ENCODE results near the gene SCAMP2. TPM values are rescaled to one million over a fixed set of nuclear protein-coding genes. Genes with fewer than 3 reads are reported as not detected.

SCAMP2 gene
- total RNA-seq, 2 donors from 2014 or later = 62.1 to 84.5 TPM

- Histone ChIP-seq H3K36me3 (no peaks in the 10 kb centered on the region), H3K4me3 (no peak overlapping the region), H3K4me1 (ENCODE audit: control insufficient read depth in 1 of 2, low read depth in 2 of 2) (no peaks in the 10 kb centered on the region), H3K27ac (no peak overlapping the region), H3K9me3 (no peaks in the 10 kb centered on the region), H3K27me3 (replicated peaks; ENCODE audit: insufficient read depth) (no peaks in the 10 kb centered on the region)
- ATAC-seq (ENCODE audit: insufficient number of reproducible peaks, low FRiP score, low read depth) (no peak), DNase-seq (ENCODE audit: low spot score) (no peak)
- TF ChIP-seq CTCF (IDR thresholded peaks at IDR 0.05) = no peak
Measured at GRCh38 chr15:74832826-74833225, 40.3 kb downstream of the SCAMP2 start.

DNA sequence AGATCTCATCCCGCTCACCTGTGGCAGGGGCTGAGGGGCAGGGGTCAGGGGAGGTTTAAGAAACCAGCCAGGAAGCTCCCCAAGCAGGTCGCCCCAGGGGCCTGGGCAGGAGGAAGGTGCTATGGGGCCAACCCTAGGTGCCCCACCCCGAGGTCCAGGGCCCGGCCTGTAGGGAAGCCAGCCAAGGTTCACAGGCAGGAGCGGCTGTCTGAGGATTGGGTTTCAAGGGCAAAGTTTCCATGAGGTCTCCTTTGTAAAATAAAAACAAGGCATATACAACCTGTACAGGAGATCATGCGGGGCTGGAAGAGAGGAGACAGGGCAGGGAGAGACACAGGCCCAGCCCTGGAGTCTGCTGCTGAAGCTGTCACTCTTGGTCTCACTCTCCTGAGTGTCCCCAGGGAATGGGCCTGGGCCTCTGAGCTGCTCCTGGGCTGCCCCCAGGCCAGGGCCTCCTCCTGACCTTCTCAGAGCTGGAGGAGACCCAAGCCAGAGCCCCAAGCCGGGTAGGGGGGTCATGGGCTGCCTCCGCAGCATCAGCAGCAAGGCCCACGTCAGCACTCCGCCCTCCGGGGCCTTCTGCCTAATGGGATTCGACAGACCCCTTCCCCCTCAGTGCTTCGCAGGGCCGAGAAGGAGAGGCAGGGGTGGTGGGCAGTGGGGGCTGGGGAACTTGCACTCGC lies 41.2 kb downstream of the SCAMP2 start:
- Histone ChIP-seq H3K9me3 (no peaks in the 10 kb centered on the region), H3K4me1 (ENCODE audit: control insufficient read depth in 1 of 2, low read depth in 2 of 2) (no peaks in the 10 kb centered on the region), H3K27ac (no peak overlapping the region), H3K4me3 (no peak overlapping the region), H3K27me3 (replicated peaks; ENCODE audit: insufficient read depth) (peaks cover 3% of the 10 kb centered on the region), H3K36me3 (no peaks in the 10 kb centered on the region)
- no peak for TF ChIP-seq CTCF (IDR thresholded peaks at IDR 0.05)
- ATAC-seq (ENCODE audit: insufficient number of reproducible peaks, low FRiP score, low read depth) = no peak
- DNase-seq (ENCODE audit: low spot score) = no peak

DNA sequence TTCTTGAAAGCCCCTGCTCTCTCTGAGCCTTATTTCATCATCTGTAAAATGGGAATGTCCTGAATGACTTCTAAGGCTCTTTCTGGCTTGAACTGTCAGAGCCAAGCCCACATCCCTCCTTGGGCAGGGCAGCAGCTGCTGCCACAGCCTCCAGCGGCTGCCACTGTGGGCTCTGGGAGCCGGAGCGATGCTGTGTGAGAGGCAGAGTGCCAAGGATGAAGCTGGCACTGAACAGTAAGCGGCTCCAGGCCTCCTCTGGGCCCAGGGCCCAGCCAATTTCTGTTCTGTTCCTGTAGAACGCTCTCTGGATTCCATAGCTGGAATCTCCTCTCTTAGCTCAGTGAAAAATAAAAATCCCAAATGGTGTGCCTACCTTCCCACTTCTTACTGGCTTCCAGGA lies 42.3 kb downstream of the SCAMP2 start:
- Histone ChIP-seq H3K27me3 (replicated peaks; ENCODE audit: insufficient read depth) (peaks cover 6% of the 10 kb centered on the region), H3K4me1 (ENCODE audit: control insufficient read depth in 1 of 2, low read depth in 2 of 2) (no peaks in the 10 kb centered on the region), H3K27ac (no peak overlapping the region), H3K9me3 (no peaks in the 10 kb centered on the region), H3K4me3 (no peak overlapping the region), H3K36me3 (no peaks in the 10 kb centered on the region)
- TF ChIP-seq CTCF (IDR thresholded peaks at IDR 0.05) = no peak
- DNase-seq (ENCODE audit: low spot score) (no peak), ATAC-seq (ENCODE audit: insufficient number of reproducible peaks, low FRiP score, low read depth) (no peak)

DNA sequence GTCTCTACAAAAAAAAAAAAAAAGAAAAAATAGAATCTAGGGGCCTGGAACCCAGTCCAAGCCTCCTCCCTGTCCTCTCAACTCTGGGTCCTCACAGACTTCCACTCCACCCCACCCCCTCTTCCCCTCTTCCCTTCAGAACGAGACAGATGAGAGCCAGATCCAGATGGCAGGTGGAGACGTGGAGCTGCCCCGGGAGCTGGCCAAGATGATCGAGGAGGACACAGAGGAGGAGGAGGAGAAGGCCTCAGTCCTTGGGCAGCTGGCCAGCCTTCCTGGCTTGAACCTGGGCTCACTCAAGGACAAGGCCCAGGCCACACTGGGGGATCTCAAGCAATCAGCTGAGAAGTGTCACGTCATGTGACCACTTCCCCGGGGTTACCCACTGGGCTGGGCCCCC lies 43.2 kb downstream of the SCAMP2 start:
- ATAC-seq (ENCODE audit: insufficient number of reproducible peaks, low FRiP score, low read depth) (no peak), DNase-seq (ENCODE audit: low spot score) (no peak)
- TF ChIP-seq CTCF (IDR thresholded peaks at IDR 0.05) = no peak
- no peak overlapping the region for H3K4me3 ChIP-seq
- H3K36me3 ChIP-seq = no peaks in the 10 kb centered on the region
- H3K27me3 ChIP-seq (replicated peaks; ENCODE audit: insufficient read depth) = peaks cover 6% of the 10 kb centered on the region
- no peak overlapping the region for H3K27ac ChIP-seq
- H3K9me3 ChIP-seq = no peaks in the 10 kb centered on the region
- no peaks in the 10 kb centered on the region for H3K4me1 ChIP-seq (ENCODE audit: control insufficient read depth in 1 of 2, low read depth in 2 of 2)

GRCh38 chr15:74829486-74829885 lies 43.7 kb downstream of the SCAMP2 start:
- Histone ChIP-seq H3K27ac (no peak overlapping the region), H3K9me3 (no peaks in the 10 kb centered on the region), H3K36me3 (no peaks in the 10 kb centered on the region), H3K4me1 (ENCODE audit: control insufficient read depth in 1 of 2, low read depth in 2 of 2) (no peaks in the 10 kb centered on the region), H3K27me3 (replicated peaks; ENCODE audit: insufficient read depth) (peaks cover 6% of the 10 kb centered on the region), H3K4me3 (no peak overlapping the region)
- DNase-seq (ENCODE audit: low spot score) (no peak), ATAC-seq (ENCODE audit: insufficient number of reproducible peaks, low FRiP score, low read depth) (no peak)
- TF ChIP-seq CTCF (IDR thresholded peaks at IDR 0.05) = no peak
